ENCODE data around the gene CD82.

CD82 gene

DNA sequence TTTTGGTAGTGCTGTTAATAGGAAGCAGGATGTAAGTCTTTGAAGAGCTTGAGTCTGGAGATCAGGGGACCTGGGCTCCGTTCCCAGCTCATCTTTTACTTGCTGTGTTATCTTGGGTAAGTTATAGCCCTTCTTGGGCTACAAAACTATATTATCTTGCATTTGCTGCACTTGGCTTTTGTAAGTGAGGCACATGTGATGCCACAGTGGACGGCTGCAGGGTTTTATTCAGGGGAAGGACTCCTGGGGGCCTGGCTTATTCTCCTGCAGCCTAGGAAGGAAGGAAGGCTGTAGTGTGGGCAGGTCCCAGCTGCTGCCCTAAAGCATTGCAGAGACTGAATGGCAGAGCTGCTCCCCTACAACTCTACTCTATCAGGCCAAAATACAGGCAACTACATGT, 6.4 kb downstream of the CD82 start:
- no peak overlapping the region for H3K27ac ChIP-seq
- TF ChIP-seq ZFX (IDR thresholded peaks at IDR 0.05) = no peak
- TF ChIP-seq, protein P1, sequence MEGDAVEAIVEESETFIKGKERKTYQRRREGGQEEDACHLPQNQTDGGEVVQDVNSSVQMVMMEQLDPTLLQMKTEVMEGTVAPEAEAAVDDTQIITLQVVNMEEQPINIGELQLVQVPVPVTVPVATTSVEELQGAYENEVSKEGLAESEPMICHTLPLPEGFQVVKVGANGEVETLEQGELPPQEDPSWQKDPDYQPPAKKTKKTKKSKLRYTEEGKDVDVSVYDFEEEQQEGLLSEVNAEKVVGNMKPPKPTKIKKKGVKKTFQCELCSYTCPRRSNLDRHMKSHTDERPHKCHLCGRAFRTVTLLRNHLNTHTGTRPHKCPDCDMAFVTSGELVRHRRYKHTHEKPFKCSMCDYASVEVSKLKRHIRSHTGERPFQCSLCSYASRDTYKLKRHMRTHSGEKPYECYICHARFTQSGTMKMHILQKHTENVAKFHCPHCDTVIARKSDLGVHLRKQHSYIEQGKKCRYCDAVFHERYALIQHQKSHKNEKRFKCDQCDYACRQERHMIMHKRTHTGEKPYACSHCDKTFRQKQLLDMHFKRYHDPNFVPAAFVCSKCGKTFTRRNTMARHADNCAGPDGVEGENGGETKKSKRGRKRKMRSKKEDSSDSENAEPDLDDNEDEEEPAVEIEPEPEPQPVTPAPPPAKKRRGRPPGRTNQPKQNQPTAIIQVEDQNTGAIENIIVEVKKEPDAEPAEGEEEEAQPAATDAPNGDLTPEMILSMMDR (conservative IDR thresholded peaks at IDR 0.05) = no peak

DNA sequence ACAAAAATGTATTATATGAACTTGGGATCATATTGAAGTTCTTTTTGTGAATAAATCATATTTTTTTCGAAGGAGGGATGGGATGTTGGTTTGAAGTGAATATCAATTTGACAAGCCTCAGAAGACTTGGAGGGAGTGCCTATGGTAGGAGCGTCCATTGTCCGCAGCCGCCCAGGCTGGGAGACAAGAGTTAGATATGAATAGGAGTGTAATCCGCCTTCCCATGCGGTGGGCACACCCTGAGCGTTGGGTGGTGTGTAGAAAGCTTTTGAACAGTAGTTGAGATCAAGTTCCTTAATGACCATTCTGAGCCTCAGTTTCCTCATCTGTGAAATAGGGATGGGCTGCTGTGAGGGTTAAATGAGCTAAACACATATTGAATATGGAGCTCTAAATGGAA, 7.0 kb downstream of the CD82 start:
- H3K27ac ChIP-seq = no peak overlapping the region

DNA sequence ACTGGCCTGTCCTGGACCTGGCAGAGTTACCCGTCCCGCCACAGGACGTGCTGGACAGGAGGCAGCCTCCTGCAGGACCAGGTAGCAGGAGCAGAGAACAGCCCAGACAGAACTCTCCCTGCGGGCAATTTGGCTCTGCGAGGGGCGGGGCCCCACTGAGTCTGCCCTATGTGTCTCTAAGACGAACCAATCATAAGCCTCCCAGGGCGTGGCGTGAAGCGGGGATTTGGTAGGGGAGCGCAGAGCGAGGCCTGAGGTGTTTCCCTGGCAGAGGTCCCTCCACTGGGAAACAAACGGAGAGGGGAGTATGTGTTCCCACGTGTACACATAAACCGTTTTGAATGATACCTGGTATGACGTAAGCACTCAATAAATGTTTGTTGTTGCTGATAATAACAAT, 7.4 kb downstream of the CD82 start:
- H3K27ac ChIP-seq = no peak overlapping the region
- no peak for TF ChIP-seq ZFX (IDR thresholded peaks at IDR 0.05)

More for the DNA sequence above, 7.0 kb downstream of the CD82 start:
- TF ChIP-seq ZFX (IDR thresholded peaks at IDR 0.05) = no peak
- TF ChIP-seq, protein P1 (conservative IDR thresholded peaks at IDR 0.05) = no peak

DNA sequence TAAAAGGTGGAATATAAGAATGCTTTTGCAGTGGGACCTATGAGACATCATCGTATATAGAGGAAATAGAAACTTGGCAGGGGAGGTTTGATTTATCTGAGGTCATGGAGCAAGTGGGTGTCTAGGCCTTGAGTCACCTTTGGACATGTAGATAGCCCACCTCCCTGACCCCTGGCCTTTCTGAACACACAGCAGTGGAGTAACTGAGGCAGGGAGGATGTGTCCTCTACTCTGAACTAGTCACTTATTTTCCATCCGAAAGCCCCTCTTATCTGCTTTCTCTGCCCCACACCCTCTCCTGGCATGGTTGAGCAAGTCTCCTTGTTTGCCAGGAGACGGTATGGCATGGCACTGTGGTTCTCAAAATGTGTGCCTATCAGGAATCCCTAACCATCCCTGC, 7.9 kb downstream of the CD82 start:
- no peak for TF ChIP-seq ZFX (IDR thresholded peaks at IDR 0.05)
- TF ChIP-seq, protein P1 (conservative IDR thresholded peaks at IDR 0.05) = no peak
- H3K27ac ChIP-seq = no peak overlapping the region

DNA sequence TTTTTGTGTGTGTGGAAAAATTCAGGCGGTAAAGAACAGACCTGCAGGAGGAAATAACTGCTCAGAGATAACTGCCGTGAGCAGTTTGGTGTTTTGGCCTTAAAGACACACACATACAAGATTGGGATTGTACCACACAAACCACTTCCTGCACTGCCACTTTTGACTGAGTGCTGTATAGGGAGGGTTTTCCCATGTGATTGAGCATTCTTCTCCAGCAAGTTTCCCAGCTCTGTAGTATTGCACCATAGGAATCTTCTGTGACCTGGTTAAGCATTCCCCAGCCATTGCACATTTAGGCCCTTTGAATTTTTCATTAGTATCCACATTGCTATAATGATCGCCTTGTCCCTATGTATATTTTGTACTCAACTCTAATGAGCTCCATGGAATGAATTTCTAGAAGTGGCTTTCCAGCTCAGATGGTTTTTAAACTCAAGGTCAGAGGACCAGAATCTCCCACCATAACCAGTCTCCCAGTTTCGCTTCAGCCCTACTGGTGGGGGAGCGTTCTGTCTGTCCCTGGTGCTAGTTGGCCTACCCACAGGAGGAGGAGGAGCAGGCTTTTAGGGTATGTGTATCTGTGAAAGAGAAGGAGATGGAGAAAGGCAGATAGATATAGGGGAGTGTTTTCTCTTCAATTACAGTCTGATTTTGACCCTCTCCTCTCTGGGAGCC, 9.3 kb downstream of the CD82 start:
- no peak overlapping the region for H3K27ac ChIP-seq
- no peak for TF ChIP-seq ZFX (IDR thresholded peaks at IDR 0.05)
- TF ChIP-seq, protein P1 (conservative IDR thresholded peaks at IDR 0.05) = no peak

DNA sequence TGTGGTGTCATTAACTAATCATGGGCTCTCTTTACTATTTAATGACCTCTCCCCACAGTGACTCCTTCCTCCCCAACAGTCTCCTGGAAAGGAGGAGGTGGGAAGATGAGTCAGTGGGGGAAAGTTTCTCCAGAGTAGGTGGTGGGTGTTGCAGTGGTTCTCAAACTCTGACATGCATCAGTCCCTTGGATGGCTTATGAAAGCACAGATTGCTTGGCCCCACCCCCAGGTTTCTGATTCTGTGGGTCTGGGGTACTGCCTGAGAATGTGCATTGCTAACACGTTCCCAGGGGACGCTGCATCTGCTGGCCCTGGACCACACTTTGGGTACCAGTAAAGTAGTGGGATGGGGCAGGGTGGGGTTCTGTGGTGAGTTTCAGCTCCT, 9.8 kb downstream of the CD82 start:
- no peak overlapping the region for H3K27ac ChIP-seq

DNA sequence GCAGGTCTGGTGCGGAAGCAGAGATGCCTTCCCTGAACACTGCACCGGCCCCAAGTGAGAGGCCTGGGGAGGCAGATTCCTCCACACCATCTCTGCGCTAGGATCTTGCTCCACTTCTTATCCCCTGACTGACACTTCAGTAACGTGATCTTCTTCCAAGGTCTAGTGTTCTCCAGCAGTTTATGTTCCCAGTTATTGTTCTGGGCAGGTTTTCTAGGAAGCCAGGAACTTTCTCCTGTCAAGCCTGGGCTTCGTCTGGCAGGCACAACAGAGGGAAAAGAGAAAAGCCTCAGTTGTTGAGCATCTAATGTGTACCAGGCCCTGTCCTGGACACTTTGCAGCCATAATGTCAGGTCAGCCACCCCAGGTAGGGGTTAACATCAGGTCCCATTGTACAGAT, 10.5 kb downstream of the CD82 start:
- TF ChIP-seq, protein P1 (conservative IDR thresholded peaks at IDR 0.05) = no peak
- no peak for TF ChIP-seq ZFX (IDR thresholded peaks at IDR 0.05)
- H3K27ac ChIP-seq = no peak overlapping the region

More for the DNA sequence above, 9.8 kb downstream of the CD82 start:
- TF ChIP-seq ZFX (IDR thresholded peaks at IDR 0.05) = no peak
- TF ChIP-seq, protein P1 (conservative IDR thresholded peaks at IDR 0.05) = no peak

DNA sequence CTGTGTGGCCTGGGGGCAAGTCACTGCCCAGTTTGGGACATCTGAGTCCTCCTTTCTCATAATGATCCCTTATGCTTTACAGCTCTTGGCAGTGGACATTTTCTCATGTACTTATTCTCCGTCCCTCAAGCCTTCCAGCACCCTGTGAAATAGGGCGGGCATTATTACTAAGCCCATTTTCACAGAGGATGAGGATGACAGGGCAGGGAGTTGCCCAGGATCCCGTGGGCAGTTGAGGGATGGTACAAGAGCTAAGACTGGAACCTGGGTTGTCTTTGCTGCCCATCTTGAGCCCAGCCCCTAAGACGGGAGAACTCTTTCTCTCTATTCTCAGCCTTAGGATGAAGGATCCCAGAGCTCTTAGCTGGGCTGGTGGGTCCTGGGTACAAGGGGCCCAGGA, 11.2 kb downstream of the CD82 start:
- no peak for TF ChIP-seq ZFX (IDR thresholded peaks at IDR 0.05)
- TF ChIP-seq, protein P1 (conservative IDR thresholded peaks at IDR 0.05) = no peak

More for the DNA sequence above, 11.2 kb downstream of the CD82 start:
- peak overlapping the region; percentile 8; the same call in 1 of the 2 replicates for H3K27ac ChIP-seq
